Measurements from ENCODE around the gene GTPBP6. TPM values are rescaled to one million over a fixed set of nuclear protein-coding genes. Genes with fewer than 3 reads are reported as not detected.
A peak's percentile ranks its signal among the peaks of the same experiment; 100 is the strongest.
"Not testable (repeated sequence)": the region's sequence is repeated elsewhere in the genome, so short reads cannot be mapped to it uniquely, and the experiment has no call there.

The GTPBP6 gene
- total RNA-seq, 8 experiments from 2014 or later = 13.3 to 60.2 (median 26.0) TPM

DNA sequence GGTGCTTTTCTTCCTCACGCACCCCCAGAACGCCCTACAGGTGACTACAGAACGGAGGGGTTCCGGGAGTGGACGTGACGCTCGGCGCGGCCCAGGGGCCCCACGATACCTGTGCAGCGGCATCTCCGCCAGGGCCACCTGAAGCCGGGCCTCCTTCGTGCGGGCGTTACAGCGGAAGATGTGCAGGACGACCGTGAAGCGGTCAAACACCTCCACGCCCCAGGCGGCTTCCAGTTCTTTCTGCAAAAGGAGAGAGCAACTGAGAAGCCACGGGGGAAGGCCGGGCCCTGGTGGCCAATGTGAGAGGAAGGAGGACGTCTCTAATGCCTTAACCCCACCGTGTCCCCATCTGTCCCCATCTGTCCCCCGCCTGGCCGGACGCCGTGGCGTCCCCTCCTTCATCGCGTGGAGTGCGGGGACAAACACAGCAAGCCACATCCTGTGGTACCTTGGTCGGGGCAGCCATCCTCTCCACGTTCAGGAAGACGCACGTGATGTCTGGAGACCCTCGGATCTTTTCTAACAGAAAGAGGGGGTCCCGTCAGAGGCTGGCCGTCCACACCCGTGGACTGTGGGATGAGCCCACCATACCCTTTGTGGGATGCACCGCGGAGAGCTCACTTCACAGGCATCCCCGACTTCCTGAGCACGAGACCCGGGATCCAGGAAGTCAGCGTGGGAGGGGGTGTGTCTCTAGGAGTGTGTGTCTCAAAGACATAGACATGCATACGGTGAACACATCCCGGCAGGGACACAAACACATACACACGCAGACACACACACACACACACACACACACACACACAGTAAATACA lies 3.6 kb downstream of the GTPBP6 start:
- ATAC-seq (replicated peaks in 6 of 8) = no peak
- Histone ChIP-seq H3K4me1 (replicated peaks in 1 of 2) (no peaks in the 10 kb centered on the region), H3K4me3 (no peak overlapping the region), H3K27ac (no peak overlapping the region)
- in situ Hi-C loops (cut with MboI; ENCODE audit: low pct_unique_long_range_greater_than_20kb in 2 of 9, low sequenced_read_pairs in 9 of 9, unreplicated experiment in 9 of 9) = no loop called here
- WGBS, 10 experiments = 60 to 100% methylated on average over 1 to 3 of the region's 51 CpGs; no CpG with 5 or more reads in 8 of the 10 experiments

DNA sequence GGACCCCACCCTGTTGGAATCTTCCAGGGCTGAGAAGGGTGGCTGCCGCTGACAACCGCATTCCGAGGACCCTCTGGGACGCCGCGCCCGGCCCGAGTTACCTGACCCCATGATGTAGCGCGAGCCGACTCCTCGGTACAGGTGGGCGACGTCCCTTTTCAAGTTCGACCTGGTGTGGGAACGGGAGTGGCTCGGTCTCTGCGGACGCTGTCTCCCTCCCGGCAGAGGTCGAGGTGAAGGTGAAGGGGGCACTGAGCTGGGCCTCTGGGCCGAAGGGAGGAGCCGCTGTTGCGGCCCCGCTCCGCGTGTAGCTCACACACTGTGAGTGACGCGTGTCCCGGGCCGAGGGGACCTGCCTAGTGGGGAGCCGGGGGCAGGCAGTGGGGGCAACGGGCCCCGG lies 4.5 kb downstream of the GTPBP6 start:
- in situ Hi-C loops (cut with MboI; ENCODE audit: low pct_unique_long_range_greater_than_20kb in 2 of 9, low sequenced_read_pairs in 9 of 9, unreplicated experiment in 9 of 9) = no loop called here
- 98% methylated on average over 7 of the region's 34 CpGs; no CpG with 5 or more reads in 9 of the 10 experiments for WGBS, 10 experiments
- Histone ChIP-seq H3K4me1 (replicated peaks in 1 of 2) (no peaks in the 10 kb centered on the region), H3K27ac (no peak overlapping the region), H3K4me3 (no peak overlapping the region)
- ATAC-seq (replicated peaks in 6 of 8) = no peak

GRCh38 chrX:313546-313945 lies 5.0 kb downstream of the GTPBP6 start:
- in situ Hi-C loops (cut with MboI; ENCODE audit: low pct_unique_long_range_greater_than_20kb in 2 of 9, low sequenced_read_pairs in 9 of 9, unreplicated experiment in 9 of 9) = no loop called here
- no peak overlapping the region for H3K27ac ChIP-seq
- H3K4me3 ChIP-seq = no peak overlapping the region
- no peaks in the 10 kb centered on the region for H3K4me1 ChIP-seq (replicated peaks in 1 of 2)
- no peak for ATAC-seq (replicated peaks in 6 of 8)
- WGBS, 10 experiments = 84 to 100% (median 98%) methylated on average over 1 to 8 of the region's 8 CpGs; no CpG with 5 or more reads in 4 of the 10 experiments

- in situ Hi-C loops (cut with MboI; ENCODE audit: low pct_unique_long_range_greater_than_20kb in 2 of 9, low sequenced_read_pairs in 9 of 9, unreplicated experiment in 9 of 9) = no loop called here
- Histone ChIP-seq H3K4me1 (replicated peaks in 1 of 2) (no peaks in the 10 kb centered on the region), H3K4me3 (no peak overlapping the region), H3K27ac (no peak overlapping the region)
- no peak for ATAC-seq (replicated peaks in 6 of 8)
- WGBS, 10 experiments = 74 to 100% (median 98%) methylated on average over 1 to 7 of the region's 54 CpGs; no CpG with 5 or more reads in 4 of the 10 experiments
These were observed 5.8 kb downstream of the GTPBP6 start for GRCh38 chrX:312621-313331.

DNA sequence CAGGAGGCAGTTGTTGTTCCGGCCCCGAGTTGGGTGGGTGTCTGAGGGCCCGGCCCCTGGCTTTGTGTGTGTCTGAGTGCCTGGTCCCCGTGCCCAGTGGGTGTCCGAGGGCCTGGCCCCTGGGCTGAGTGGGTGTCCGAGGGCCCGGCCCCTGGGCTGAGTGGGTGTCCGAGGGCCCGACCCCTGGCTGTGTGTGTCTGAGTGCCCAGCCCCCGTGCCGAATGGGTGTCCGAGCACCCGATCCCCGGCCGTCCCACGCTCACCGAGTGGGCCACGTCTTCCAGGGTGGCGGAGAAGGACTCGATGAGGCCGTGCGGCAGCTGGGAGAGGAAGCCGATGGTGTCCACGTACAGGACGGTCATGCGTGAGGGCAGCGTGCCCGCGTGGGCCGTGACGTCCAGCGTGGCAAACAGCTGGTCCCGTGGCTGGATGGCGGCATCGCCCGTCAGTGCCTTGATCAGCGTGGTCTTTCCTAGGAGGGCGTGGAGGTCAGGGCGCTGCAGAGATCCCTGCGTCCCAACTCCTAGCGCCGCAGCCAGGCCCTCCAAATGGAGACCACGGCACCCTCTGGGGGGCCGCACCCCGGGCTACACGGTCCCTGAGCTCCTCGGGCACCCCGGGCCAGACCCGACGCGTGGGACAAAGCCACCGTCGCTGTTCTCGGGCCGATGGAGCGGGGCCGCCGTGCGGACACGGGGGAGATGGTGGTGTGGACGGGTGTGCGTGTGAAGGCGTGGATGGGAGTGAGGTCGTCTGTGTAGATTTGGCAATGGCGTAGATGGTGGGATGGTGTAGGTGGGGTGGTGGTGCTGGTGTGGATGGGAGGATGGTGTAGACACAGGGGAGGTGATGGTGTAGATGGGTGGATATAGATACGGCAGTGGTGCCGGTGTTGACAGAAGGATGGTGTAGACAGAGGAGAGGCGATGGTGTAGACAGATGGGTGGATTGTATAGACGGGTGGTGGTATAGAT lies 7.2 kb downstream of the GTPBP6 start:
- no peaks in the 10 kb centered on the region for H3K4me1 ChIP-seq (replicated peaks in 1 of 2)
- no peak overlapping the region for H3K4me3 ChIP-seq
- peak in 3 of 8 experiments; percentile 13 to 15 (median 14) for ATAC-seq (replicated peaks in 6 of 8)
- WGBS, 10 experiments = 93 to 100% (median 100%) methylated on average over 1 to 5 of the region's 69 CpGs; no CpG with 5 or more reads in 4 of the 10 experiments
- in situ Hi-C loops (cut with MboI; ENCODE audit: low pct_unique_long_range_greater_than_20kb in 2 of 9, low sequenced_read_pairs in 9 of 9, unreplicated experiment in 9 of 9) = no loop called here
- no peak overlapping the region for H3K27ac ChIP-seq

- WGBS, 10 experiments = 92% methylated on average over 7 of the region's 25 CpGs; no CpG with 5 or more reads in 9 of the 10 experiments
These were observed 7.9 kb downstream of the GTPBP6 start for GRCh38 chrX:310621-311155.

GRCh38 chrX:308821-309520 lies 9.6 kb downstream of the GTPBP6 start:
- in situ Hi-C loops (cut with MboI; ENCODE audit: low pct_unique_long_range_greater_than_20kb in 2 of 9, low sequenced_read_pairs in 9 of 9, unreplicated experiment in 9 of 9) = no loop called here

More at GRCh38 chrX:310621-311155, 7.9 kb downstream of the GTPBP6 start:
- no peaks in the 10 kb centered on the region for H3K4me1 ChIP-seq (replicated peaks in 1 of 2)
- no peak overlapping the region for H3K4me3 ChIP-seq
- ATAC-seq (replicated peaks in 6 of 8) = no peak
- no peak overlapping the region for H3K27ac ChIP-seq
- in situ Hi-C loops (cut with MboI; ENCODE audit: low pct_unique_long_range_greater_than_20kb in 2 of 9, low sequenced_read_pairs in 9 of 9, unreplicated experiment in 9 of 9) = no loop called here

GRCh38 chrX:307261-308111 lies 11.1 kb downstream of the GTPBP6 start:
- 93 to 100% (median 98%) methylated on average over 4 to 11 of the region's 58 CpGs; no CpG with 5 or more reads in 6 of the 10 experiments for WGBS, 10 experiments
- H3K4me3 ChIP-seq = no peak overlapping the region
- in situ Hi-C loops (cut with MboI; ENCODE audit: low pct_unique_long_range_greater_than_20kb in 2 of 9, low sequenced_read_pairs in 9 of 9, unreplicated experiment in 9 of 9) = no loop called here
- H3K27ac ChIP-seq = no peak overlapping the region
- H3K4me1 ChIP-seq (replicated peaks in 1 of 2) = no peaks in the 10 kb centered on the region
- ATAC-seq (replicated peaks in 6 of 8) = peak in 1 of 8 experiments; percentile 15

More at GRCh38 chrX:308821-309520, 9.6 kb downstream of the GTPBP6 start:
- no peaks in the 10 kb centered on the region for H3K4me1 ChIP-seq (replicated peaks in 1 of 2)
- no peak overlapping the region for H3K27ac ChIP-seq
- WGBS, 10 experiments = 82 to 100% (median 92%) methylated on average over 2 to 11 of the region's 30 CpGs; no CpG with 5 or more reads in 3 of the 10 experiments
- H3K4me3 ChIP-seq = no peak overlapping the region
- peak in 1 of 8 experiments; percentile 20 for ATAC-seq (replicated peaks in 6 of 8)

DNA sequence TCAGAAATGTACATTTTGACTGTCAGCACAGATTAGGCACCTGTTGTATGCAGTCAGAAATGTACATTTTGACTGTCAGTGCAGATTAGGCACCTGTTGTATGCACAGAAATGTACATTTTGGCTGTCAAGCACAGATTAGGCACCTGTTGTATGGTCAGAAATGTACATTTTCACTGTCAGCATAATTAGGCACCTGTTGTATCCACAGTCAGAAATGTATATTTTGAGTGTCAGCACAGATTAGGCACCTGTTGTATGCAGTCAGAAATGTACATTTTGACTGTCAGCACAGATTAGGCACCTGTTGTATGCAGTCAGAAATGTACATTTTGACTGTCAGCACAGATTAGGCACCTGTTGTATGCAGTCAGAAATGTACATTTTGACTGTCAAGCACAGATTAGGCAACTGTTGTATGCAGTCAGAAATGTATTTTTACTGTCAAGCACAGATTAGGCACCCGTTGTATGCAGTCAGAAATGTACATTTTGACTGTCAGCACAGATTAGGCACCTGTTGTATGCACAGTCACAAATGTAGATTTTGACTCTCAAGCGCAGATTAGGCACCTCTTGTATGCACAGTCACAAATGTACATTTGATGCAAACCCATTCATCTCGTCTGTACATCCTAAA lies 11.9 kb downstream of the GTPBP6 start:
- H3K4me3 ChIP-seq; ATAC-seq (replicated peaks in 6 of 8); H3K27ac ChIP-seq; H3K4me1 ChIP-seq (replicated peaks in 1 of 2); in situ Hi-C loops (cut with MboI; ENCODE audit: low pct_unique_long_range_greater_than_20kb in 2 of 9, low sequenced_read_pairs in 9 of 9, unreplicated experiment in 9 of 9): not testable (repeated sequence)
- 60 to 94% (median 93%) methylated on average over 1 to 3 of the region's 3 CpGs; no CpG with 5 or more reads in 5 of the 10 experiments for WGBS, 10 experiments

GRCh38 chrX:305781-306613 lies 12.6 kb downstream of the GTPBP6 start:
- in situ Hi-C loops (cut with MboI; ENCODE audit: low pct_unique_long_range_greater_than_20kb in 2 of 9, low sequenced_read_pairs in 9 of 9, unreplicated experiment in 9 of 9); H3K27ac ChIP-seq; H3K4me3 ChIP-seq; ATAC-seq (replicated peaks in 6 of 8); H3K4me1 ChIP-seq (replicated peaks in 1 of 2): not testable (repeated sequence)
- WGBS, 10 experiments = 96 to 100% (median 99%) methylated on average over 1 to 8 of the region's 12 CpGs; no CpG with 5 or more reads in 6 of the 10 experiments

Data from motor neuron (in vitro differentiated cells).